Liver (tissue), 9 donors: ENCODE results near the gene SERTAD3. TPM values are rescaled to one million over a fixed set of nuclear protein-coding genes. Genes with fewer than 3 reads are reported as not detected.

Experiments used
- DNase-seq: peaks from one replicate; pipeline ENCODE4 v3.0.0-alpha.2; 2017; ENCODE audit warnings: low spot score
- H3K27ac ChIP-seq, 2 donors: one replicate each; pipeline ENCODE4 v1.7.0; 2013; ENCODE audit warnings: inconsistent platforms in 2 of 2, low read length in 2 of 2, control low read depth in 1 of 2, low read depth in 1 of 2, mild to moderate bottlenecking in 1 of 2
- H3K27me3 ChIP-seq, 4 donors: one replicate each; pipeline versions ENCODE4 v1.6.1 to v1.7.0; 2013; ENCODE audit warnings: low read length in 3 of 4, inconsistent platforms in 1 of 4, mild to moderate bottlenecking in 1 of 4, moderate library complexity in 1 of 4; ENCODE audit not compliant: control insufficient read depth in 4 of 4, insufficient read depth in 4 of 4
- H3K36me3 ChIP-seq, 4 donors: one replicate each; pipeline versions ENCODE4 v1.6.1 to v1.7.0; 2013; ENCODE audit warnings: low read length in 3 of 4, mild to moderate bottlenecking in 3 of 4, low read depth in 1 of 4, moderate library complexity in 1 of 4; ENCODE audit not compliant: control insufficient read depth in 4 of 4, insufficient read depth in 3 of 4
- H3K4me1 ChIP-seq, 4 donors: one replicate each; pipeline versions ENCODE4 v1.6.1 to v1.7.0; 2013; ENCODE audit warnings: low read length in 3 of 4, mild to moderate bottlenecking in 3 of 4, moderate library complexity in 1 of 4; ENCODE audit not compliant: control insufficient read depth in 4 of 4, insufficient read depth in 4 of 4
- H3K4me3 ChIP-seq, 3 donors: one replicate each; pipeline versions ENCODE4 v1.6.1 to v1.7.0; 2013; ENCODE audit warnings: low read length in 3 of 3, control low read depth in 1 of 3, low read depth in 1 of 3, mild to moderate bottlenecking in 1 of 3
- H3K9ac ChIP-seq, 2 donors: one replicate each; pipeline ENCODE4 v1.7.0; 2013; ENCODE audit warnings: low read length in 2 of 2, mild to moderate bottlenecking in 2 of 2, moderate library complexity in 2 of 2, control low read depth in 1 of 2, low read depth in 1 of 2
- H3K9me3 ChIP-seq, 4 donors: one replicate each; pipeline versions ENCODE4 v1.6.1 to v1.7.0; 2013; ENCODE audit warnings: low read length in 3 of 4; ENCODE audit not compliant: control insufficient read depth in 4 of 4
- ATF3 ChIP-seq: IDR thresholded peaks from 2 replicates; pipeline ENCODE4 v1.6.1; 2016; ENCODE audit warnings: antibody characterized with exemption
- EGR1 ChIP-seq, 2 donors: IDR thresholded peaks; 2 replicates each; pipeline ENCODE4 v1.6.1; 2016 to 2018; ENCODE audit warnings: antibody characterized with exemption in 2 of 2, low read depth in 2 of 2
- FOXA1 ChIP-seq: IDR thresholded peaks from 2 replicates; pipeline ENCODE4 v1.6.1; 2016; ENCODE audit warnings: antibody characterized with exemption
- FOXA2 ChIP-seq: IDR thresholded peaks from 2 replicates; pipeline ENCODE4 v1.6.1; 2016; ENCODE audit warnings: antibody characterized with exemption
- HNF4A ChIP-seq, 2 donors: conservative IDR thresholded peaks; 2 replicates each; pipeline ENCODE4 v1.6.1; 2016; ENCODE audit warnings: antibody characterized with exemption in 2 of 2, mild to moderate bottlenecking in 2 of 2
- HNF4G ChIP-seq: IDR thresholded peaks from 2 replicates; pipeline ENCODE4 v1.6.1; 2016; ENCODE audit warnings: antibody characterized with exemption
- JUND ChIP-seq, 2 donors: IDR thresholded peaks; 2 replicates each; pipeline ENCODE4 v1.6.1; 2016; ENCODE audit warnings: antibody characterized with exemption in 2 of 2
- NR2F2 ChIP-seq: IDR thresholded peaks from 2 replicates; pipeline ENCODE4 v1.6.1; 2016; ENCODE audit warnings: antibody characterized with exemption
- RAD21 ChIP-seq, 2 donors: IDR thresholded peaks; 2 replicates each; pipeline ENCODE4 v1.6.1; 2016; ENCODE audit warnings: antibody characterized with exemption in 2 of 2, mild to moderate bottlenecking in 2 of 2
- RXRA ChIP-seq, 2 donors: IDR thresholded peaks; 2 replicates each; pipeline ENCODE4 v1.6.1; 2017 to 2018; ENCODE audit warnings: antibody characterized with exemption in 2 of 2, mild to moderate bottlenecking in 1 of 2
- SP1 ChIP-seq: IDR thresholded peaks from 2 replicates; pipeline ENCODE4 v1.6.1; 2018; ENCODE audit warnings: antibody characterized with exemption, mild to moderate bottlenecking
- TAF1 ChIP-seq: conservative IDR thresholded peaks from 2 replicates; pipeline ENCODE4 v1.6.1; 2016; ENCODE audit warnings: antibody characterized with exemption, mild to moderate bottlenecking
- YY1 ChIP-seq: IDR thresholded peaks from 2 replicates; pipeline ENCODE4 v1.6.1; 2016; ENCODE audit warnings: antibody characterized with exemption, mild to moderate bottlenecking
- WGBS: extraction: QIAGEN DNeasy Blood & Tissue Kit; methylation state at CpG from one replicate; pipeline ENCODE4 v1.1.7; 2013; 5-methylcytosine and 5-hydroxymethylcytosine counted together
- polyA plus RNA-seq, 2 donors: library from polyadenylated mRNA; stranded (reverse) in 1 of 2; unstranded in 1 of 2; fragments of 200-250 nt in 1 of 2; fragments of >200 nt in 1 of 2; fragmentation: Nextera tagmentation in 1 of 2; extraction: Ambion mirVana in 1 of 2; gene quantifications; one replicate each; pipeline versions ENCODE4 v1.2.1 to v1.2.3, GENCODE V29; 2013 to 2015
- total RNA-seq, 2 donors: library from RNA; depleted of rRNA; stranded (reverse); fragments of >200 nt; gene quantifications; one replicate each; pipeline ENCODE4 v1.2.3, GENCODE V29; 2014
- TF ChIP-seq, protein P1 (sequence below): IDR thresholded peaks from 2 replicates; pipeline ENCODE4 v1.6.1; 2016; ENCODE audit warnings: antibody characterized with exemption
- TF ChIP-seq, protein P2 (sequence below): IDR thresholded peaks from 2 replicates; pipeline ENCODE4 v1.6.1; 2016; ENCODE audit warnings: antibody characterized with exemption, mild to moderate bottlenecking
- TF ChIP-seq, protein P3 (sequence below): IDR thresholded peaks from 2 replicates; pipeline ENCODE4 v1.6.1; 2016; ENCODE audit warnings: antibody characterized with exemption
- donor health status: healthy.
- donor health status: healthy.
- donor health status: healthy.
- donor health status: healthy.
- donor health status: healthy.

The SERTAD3 gene
- total and polyA plus RNA-seq, 4 donors: 6.1 to 8.9 (median 6.9) TPM

GRCh38 chr19:40417643-40417981 is 26.5 kb downstream of the SERTAD3 start:
- Histone ChIP-seq H3K9ac (peak overlapping the region in 1 of 2 donors; percentile 6), H3K9me3 (no peaks in the 10 kb centered on the region), H3K36me3 (peaks cover 0 to 2% (median under 1%) of the 10 kb centered on the region in 4 donors), H3K4me3 (no peak overlapping the region), H3K27me3 (no peaks in the 10 kb centered on the region), H3K27ac (peak overlapping the region; percentile 52 to 74), H3K4me1 (peaks cover 0 to 5% (median 2%) of the 10 kb centered on the region in 4 donors)
- 81% methylated on average over 4 of the region's 4 CpGs for WGBS
- DNase-seq: no peak
- TF ChIP-seq NR2F2 (no peak), FOXA2 (no peak), HNF4G (no peak), RXRA (IDR thresholded peaks at IDR 0.05) (no peak), TAF1 (no peak)
- TF ChIP-seq, protein P1, sequence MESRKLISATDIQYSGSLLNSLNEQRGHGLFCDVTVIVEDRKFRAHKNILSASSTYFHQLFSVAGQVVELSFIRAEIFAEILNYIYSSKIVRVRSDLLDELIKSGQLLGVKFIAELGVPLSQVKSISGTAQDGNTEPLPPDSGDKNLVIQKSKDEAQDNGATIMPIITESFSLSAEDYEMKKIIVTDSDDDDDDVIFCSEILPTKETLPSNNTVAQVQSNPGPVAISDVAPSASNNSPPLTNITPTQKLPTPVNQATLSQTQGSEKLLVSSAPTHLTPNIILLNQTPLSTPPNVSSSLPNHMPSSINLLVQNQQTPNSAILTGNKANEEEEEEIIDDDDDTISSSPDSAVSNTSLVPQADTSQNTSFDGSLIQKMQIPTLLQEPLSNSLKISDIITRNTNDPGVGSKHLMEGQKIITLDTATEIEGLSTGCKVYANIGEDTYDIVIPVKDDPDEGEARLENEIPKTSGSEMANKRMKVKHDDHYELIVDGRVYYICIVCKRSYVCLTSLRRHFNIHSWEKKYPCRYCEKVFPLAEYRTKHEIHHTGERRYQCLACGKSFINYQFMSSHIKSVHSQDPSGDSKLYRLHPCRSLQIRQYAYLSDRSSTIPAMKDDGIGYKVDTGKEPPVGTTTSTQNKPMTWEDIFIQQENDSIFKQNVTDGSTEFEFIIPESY: no peak

- no peak overlapping the region for H3K4me3 ChIP-seq
- TF ChIP-seq RAD21 (IDR thresholded peaks at IDR 0.05): peak in 1 of 2 donors; percentile 10
- TF ChIP-seq FOXA2: no peak
- peak; percentile 46 for TF ChIP-seq SP1
- TF ChIP-seq NR2F2: peak; percentile 28
- H3K27ac ChIP-seq: peak overlapping the region; percentile 52 to 74
- H3K36me3 ChIP-seq: no peaks in the 10 kb centered on the region
- no peaks in the 10 kb centered on the region for H3K27me3 ChIP-seq
- DNase-seq: no peak
- peak overlapping the region in 1 of 2 donors; percentile 6 for H3K9ac ChIP-seq
- H3K4me1 ChIP-seq: peaks cover 0 to 4% (median 1%) of the 10 kb centered on the region in 4 donors
- WGBS: 64% methylated on average over 16 of the region's 16 CpGs
- no peaks in the 10 kb centered on the region for H3K9me3 ChIP-seq
Measured at GRCh38 chr19:40416918-40417642, 27.1 kb downstream of the SERTAD3 start.

- H3K4me3 ChIP-seq: no peak overlapping the region
- DNase-seq: no peak
- no peaks in the 10 kb centered on the region for H3K9me3 ChIP-seq
- peaks cover 0 to 1% (median 0%) of the 10 kb centered on the region in 4 donors for H3K4me1 ChIP-seq
- H3K9ac ChIP-seq: no peak overlapping the region
- no peak overlapping the region for H3K27ac ChIP-seq
- WGBS: 92% methylated on average over 2 of the region's 2 CpGs
- TF ChIP-seq RAD21 (IDR thresholded peaks at IDR 0.05) (no peak), RXRA (IDR thresholded peaks at IDR 0.05) (no peak), FOXA2 (no peak), EGR1 (IDR thresholded peaks at IDR 0.05; ENCODE audit: low read depth in 2 of 2) (no peak), YY1 (no peak), FOXA1 (no peak), NR2F2 (no peak), TAF1 (no peak), ATF3 (no peak), HNF4A (conservative IDR thresholded peaks at IDR 0.05) (no peak), JUND (IDR thresholded peaks at IDR 0.05) (no peak)
- TF ChIP-seq, protein P2, sequence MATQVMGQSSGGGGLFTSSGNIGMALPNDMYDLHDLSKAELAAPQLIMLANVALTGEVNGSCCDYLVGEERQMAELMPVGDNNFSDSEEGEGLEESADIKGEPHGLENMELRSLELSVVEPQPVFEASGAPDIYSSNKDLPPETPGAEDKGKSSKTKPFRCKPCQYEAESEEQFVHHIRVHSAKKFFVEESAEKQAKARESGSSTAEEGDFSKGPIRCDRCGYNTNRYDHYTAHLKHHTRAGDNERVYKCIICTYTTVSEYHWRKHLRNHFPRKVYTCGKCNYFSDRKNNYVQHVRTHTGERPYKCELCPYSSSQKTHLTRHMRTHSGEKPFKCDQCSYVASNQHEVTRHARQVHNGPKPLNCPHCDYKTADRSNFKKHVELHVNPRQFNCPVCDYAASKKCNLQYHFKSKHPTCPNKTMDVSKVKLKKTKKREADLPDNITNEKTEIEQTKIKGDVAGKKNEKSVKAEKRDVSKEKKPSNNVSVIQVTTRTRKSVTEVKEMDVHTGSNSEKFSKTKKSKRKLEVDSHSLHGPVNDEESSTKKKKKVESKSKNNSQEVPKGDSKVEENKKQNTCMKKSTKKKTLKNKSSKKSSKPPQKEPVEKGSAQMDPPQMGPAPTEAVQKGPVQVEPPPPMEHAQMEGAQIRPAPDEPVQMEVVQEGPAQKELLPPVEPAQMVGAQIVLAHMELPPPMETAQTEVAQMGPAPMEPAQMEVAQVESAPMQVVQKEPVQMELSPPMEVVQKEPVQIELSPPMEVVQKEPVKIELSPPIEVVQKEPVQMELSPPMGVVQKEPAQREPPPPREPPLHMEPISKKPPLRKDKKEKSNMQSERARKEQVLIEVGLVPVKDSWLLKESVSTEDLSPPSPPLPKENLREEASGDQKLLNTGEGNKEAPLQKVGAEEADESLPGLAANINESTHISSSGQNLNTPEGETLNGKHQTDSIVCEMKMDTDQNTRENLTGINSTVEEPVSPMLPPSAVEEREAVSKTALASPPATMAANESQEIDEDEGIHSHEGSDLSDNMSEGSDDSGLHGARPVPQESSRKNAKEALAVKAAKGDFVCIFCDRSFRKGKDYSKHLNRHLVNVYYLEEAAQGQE: no peak
- TF ChIP-seq, protein P3, sequence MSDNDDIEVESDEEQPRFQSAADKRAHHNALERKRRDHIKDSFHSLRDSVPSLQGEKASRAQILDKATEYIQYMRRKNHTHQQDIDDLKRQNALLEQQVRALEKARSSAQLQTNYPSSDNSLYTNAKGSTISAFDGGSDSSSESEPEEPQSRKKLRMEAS: no peak
- no peaks in the 10 kb centered on the region for H3K27me3 ChIP-seq
- H3K36me3 ChIP-seq: no peaks in the 10 kb centered on the region
Measured at GRCh38 chr19:40415768-40416167, 28.4 kb downstream of the SERTAD3 start.
